BLaER1 (cell line): ENCODE results near the gene SRP14.
A peak's percentile ranks its signal among the peaks of the same experiment; 100 is the strongest.

Experiments
- H3K27ac ChIP-seq: shearing (Covaris generic); formaldehyde crosslinking; 2 replicates; pipeline ENCODE4 v1.8.1; 2022
- H3K27me3 ChIP-seq: shearing (Covaris generic); formaldehyde crosslinking; 2 replicates; pipeline ENCODE4 v1.8.1; 2022
- H3K36me3 ChIP-seq: shearing (Covaris generic); formaldehyde crosslinking; 2 replicates; pipeline ENCODE4 v1.8.1; 2022
- H3K4me1 ChIP-seq: shearing (Covaris generic); formaldehyde crosslinking; 2 replicates; pipeline ENCODE4 v1.8.1; 2022
- H3K4me2 ChIP-seq: shearing (Covaris generic); formaldehyde crosslinking; 2 replicates; pipeline ENCODE4 v1.8.1; 2022
- H3K4me3 ChIP-seq: shearing (Covaris generic); formaldehyde crosslinking; 2 replicates; pipeline ENCODE4 v1.8.1; 2022
- H3K9ac ChIP-seq: shearing (Covaris generic); formaldehyde crosslinking; 2 replicates; pipeline ENCODE4 v1.8.1; 2022
- H3K9me3 ChIP-seq: shearing (Covaris generic); formaldehyde crosslinking; 2 replicates; pipeline ENCODE4 v1.8.1; 2022
- H4K20me1 ChIP-seq: shearing (Covaris generic); formaldehyde crosslinking; 2 replicates; pipeline ENCODE4 v1.8.1; 2022
- Cebpa-rat ChIP-seq: shearing (Covaris generic); IDR thresholded peaks from 2 replicates; pipeline ENCODE4 v1.8.1; 2022

The SRP14 gene

GRCh38 chr15:40060236-40060961 is 21.4 kb upstream of the SRP14 start:
- Histone ChIP-seq H3K9me3 (no peaks in the 10 kb centered on the region), H3K27ac (no peak overlapping the region), H3K27me3 (no peaks in the 10 kb centered on the region), H3K4me2 (no peak overlapping the region), H3K36me3 (no peaks in the 10 kb centered on the region), H3K4me3 (no peak overlapping the region), H4K20me1 (no peaks in the 10 kb centered on the region), H3K9ac (no peak overlapping the region), H3K4me1 (peaks cover 67% of the 10 kb centered on the region)
- TF ChIP-seq Cebpa-rat: no peak

DNA sequence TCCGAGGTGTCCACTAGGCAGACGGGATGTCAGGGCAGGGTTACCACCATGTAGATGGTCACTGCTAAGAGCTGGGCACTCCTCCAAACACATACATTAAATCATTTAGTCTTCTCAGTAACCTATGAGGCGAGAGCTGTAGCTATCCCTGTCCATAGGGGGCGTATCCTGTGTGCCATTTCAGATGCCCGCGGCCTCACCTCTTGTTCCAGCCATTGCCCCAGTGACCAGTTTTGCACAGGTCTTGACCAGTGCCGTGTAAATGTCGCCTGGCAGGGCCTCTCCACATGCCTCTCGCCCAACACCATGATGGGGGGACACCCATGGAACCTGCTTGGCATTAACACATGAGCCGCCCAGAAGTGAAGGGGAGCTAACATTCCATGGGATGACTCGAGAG is 20.8 kb upstream of the SRP14 start:
- H3K4me2 ChIP-seq: no peak overlapping the region
- H3K9me3 ChIP-seq: no peaks in the 10 kb centered on the region
- H4K20me1 ChIP-seq: no peaks in the 10 kb centered on the region
- no peaks in the 10 kb centered on the region for H3K36me3 ChIP-seq
- no peak for TF ChIP-seq Cebpa-rat
- H3K4me1 ChIP-seq: peaks cover 67% of the 10 kb centered on the region
- no peak overlapping the region for H3K9ac ChIP-seq
- H3K27ac ChIP-seq: no peak overlapping the region
- no peaks in the 10 kb centered on the region for H3K27me3 ChIP-seq
- H3K4me3 ChIP-seq: no peak overlapping the region

GRCh38 chr15:40058476-40059140 is 19.6 kb upstream of the SRP14 start:
- Histone ChIP-seq H3K4me3 (no peak overlapping the region), H3K9me3 (no peaks in the 10 kb centered on the region), H3K36me3 (no peaks in the 10 kb centered on the region), H3K27ac (no peak overlapping the region; the same call in 1 of the 2 replicates), H3K4me1 (peaks cover 67% of the 10 kb centered on the region), H4K20me1 (no peaks in the 10 kb centered on the region), H3K9ac (no peak overlapping the region), H3K27me3 (no peaks in the 10 kb centered on the region), H3K4me2 (peak overlapping the region; percentile 64)
- no peak for TF ChIP-seq Cebpa-rat

DNA sequence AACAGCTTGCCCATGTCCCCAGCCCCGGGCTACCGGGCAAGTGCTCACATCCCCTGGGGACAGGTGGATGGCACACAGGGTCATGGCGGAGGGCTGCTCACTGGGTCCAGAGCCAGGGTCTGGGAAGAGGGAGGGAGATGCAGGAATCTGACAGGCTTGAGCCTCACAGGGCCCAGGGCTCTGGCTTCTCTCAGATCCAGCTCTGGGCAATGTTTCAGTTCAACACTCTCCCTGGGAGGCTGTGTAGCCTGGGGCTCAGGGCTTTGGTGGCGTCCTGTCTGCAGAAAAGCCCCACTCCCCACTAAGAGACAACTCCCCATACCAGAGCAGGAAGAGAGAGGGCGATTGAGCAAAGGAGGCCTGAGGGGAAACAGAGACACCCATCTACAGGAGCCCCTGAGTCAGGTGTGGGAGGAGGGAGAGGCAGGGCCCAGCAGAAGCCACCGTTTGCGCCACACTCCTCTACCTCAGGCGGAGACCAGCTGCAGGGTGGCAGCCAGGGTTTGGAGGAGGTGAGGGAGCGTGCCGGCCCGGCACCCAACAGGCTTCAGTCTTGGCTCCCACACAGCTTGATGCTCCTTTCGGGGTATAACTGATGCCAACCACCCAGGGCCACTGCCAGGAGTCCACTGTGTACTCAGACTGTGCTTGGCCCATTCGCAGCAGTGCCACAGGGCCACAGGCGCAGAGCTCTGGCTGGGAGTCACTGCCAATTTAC is 16.8 kb upstream of the SRP14 start:
- no peaks in the 10 kb centered on the region for H4K20me1 ChIP-seq
- H3K36me3 ChIP-seq: no peaks in the 10 kb centered on the region
- no peaks in the 10 kb centered on the region for H3K27me3 ChIP-seq
- no peak for TF ChIP-seq Cebpa-rat
- H3K9ac ChIP-seq: peak overlapping the region; percentile 76
- peaks cover 89% of the 10 kb centered on the region for H3K4me1 ChIP-seq
- peak overlapping the region; percentile 95 for H3K4me2 ChIP-seq
- H3K9me3 ChIP-seq: no peaks in the 10 kb centered on the region
- H3K4me3 ChIP-seq: 0 out of 2 replicates have a peak overlapping the region, but pooled peaks have one; percentile 34
- H3K27ac ChIP-seq: peak overlapping the region; percentile 93

GRCh38 chr15:40054855-40055575 is 16.0 kb upstream of the SRP14 start:
- Histone ChIP-seq H3K36me3 (no peaks in the 10 kb centered on the region), H3K4me2 (peak overlapping the region; percentile 95), H3K4me3 (peak overlapping the region; percentile 34), H3K9me3 (no peaks in the 10 kb centered on the region), H3K27me3 (no peaks in the 10 kb centered on the region), H3K9ac (peak overlapping the region; percentile 76), H3K4me1 (peaks cover 96% of the 10 kb centered on the region), H3K27ac (peak overlapping the region; percentile 93), H4K20me1 (no peaks in the 10 kb centered on the region)
- no peak for TF ChIP-seq Cebpa-rat

- Histone ChIP-seq H3K27ac (peak overlapping the region; percentile 93), H3K4me1 (peaks cover 97% of the 10 kb centered on the region), H4K20me1 (no peaks in the 10 kb centered on the region), H3K9ac (peak overlapping the region; percentile 76), H3K4me3 (peak overlapping the region; percentile 34), H3K36me3 (no peaks in the 10 kb centered on the region), H3K4me2 (peak overlapping the region; percentile 95), H3K9me3 (no peaks in the 10 kb centered on the region), H3K27me3 (no peaks in the 10 kb centered on the region)
- no peak for TF ChIP-seq Cebpa-rat
Observed at GRCh38 chr15:40054605-40054854, 15.5 kb upstream of the SRP14 start.

DNA sequence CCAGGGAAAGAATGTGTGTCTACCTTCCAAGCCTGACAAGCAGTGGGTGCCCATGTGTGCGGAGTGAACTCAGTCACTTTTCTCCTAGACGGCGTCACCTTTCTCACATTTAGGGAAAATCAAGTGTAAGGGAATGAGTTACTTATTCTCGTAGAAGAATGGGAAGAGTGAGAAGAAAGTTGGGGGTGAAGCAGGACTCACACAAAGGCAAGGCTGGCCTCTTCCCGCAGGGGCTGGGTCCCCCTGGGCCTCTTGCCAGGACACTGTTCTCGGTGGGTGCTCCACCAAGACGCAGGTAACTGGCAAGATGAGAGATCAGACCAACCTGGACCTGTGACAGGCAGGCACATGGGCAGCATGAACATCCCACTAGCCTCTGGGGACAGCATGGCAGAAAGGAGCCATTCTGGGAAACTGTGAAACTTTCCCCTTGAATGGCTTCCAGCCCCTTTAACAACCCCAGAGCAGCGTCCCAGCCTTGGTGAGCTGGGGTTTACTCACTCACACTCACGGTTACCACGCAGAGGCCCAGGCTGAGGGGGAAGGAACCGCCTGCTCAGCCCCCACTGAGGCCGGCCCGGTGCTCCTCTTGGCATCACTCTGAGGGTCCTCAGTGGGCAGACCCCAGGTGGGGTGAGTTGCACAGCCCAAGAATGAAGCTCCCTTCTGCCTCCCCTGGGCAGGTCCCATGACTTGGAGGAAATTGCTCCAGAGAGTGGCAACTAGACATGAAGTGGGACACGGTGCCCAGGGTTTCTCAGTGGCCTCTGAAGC is 15.0 kb upstream of the SRP14 start:
- Histone ChIP-seq H3K27ac (peak overlapping the region; percentile 93), H3K27me3 (no peaks in the 10 kb centered on the region), H3K4me2 (peak overlapping the region; percentile 95), H3K9ac (peak overlapping the region; percentile 76), H3K4me1 (peaks cover 97% of the 10 kb centered on the region), H3K9me3 (no peaks in the 10 kb centered on the region), H3K36me3 (no peaks in the 10 kb centered on the region), H4K20me1 (no peaks in the 10 kb centered on the region), H3K4me3 (peak overlapping the region; percentile 34)
- no peak for TF ChIP-seq Cebpa-rat

DNA sequence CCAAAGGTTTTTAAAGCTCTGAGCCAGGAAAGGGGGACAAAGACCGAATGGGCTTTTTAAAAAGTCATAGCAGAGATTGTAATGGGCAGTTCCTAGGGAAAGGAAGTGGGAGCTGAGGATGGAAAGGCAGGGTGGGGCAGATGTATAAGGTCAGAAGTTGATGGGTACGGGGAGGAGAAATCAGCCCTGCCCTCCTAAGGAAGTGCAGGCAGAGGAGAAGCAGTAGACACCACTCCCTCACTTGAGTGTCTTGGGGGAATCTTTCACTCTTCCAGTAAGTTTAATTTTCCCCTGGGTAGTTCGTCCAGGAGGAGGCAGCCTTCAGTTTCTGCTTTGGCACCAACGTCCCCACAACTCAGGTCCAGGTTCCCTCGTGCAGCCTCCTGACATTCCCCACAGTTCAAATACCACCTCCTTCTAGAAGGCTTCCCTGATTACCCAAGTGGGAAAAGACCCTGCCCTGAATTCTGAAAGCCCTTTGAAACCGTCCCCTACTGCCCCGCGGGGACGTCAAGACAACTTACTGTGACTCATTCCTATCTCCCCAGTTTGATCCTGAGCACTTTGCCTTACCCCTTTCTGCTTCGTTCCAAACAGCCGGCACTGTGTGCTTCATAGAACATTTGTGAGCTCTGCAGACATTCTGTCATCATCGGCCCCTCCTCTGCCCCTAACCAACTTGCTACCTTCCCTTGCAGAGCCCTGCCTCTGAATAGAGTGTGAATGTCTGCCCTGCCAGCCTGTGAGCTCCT is 14.3 kb upstream of the SRP14 start:
- Histone ChIP-seq H3K27me3 (no peaks in the 10 kb centered on the region), H3K27ac (peak overlapping the region; percentile 93), H3K9ac (peak overlapping the region; percentile 76; the same call in 1 of the 2 replicates), H3K4me1 (peaks cover 97% of the 10 kb centered on the region), H3K36me3 (no peaks in the 10 kb centered on the region), H3K4me3 (no peak overlapping the region), H4K20me1 (no peaks in the 10 kb centered on the region), H3K4me2 (peak overlapping the region; percentile 95), H3K9me3 (no peaks in the 10 kb centered on the region)
- no peak for TF ChIP-seq Cebpa-rat
